ENCODE measurements around the gene LIN7C. TPM values are rescaled to one million over a fixed set of nuclear protein-coding genes. Genes with fewer than 3 reads are reported as not detected.

Gene LIN7C
- total RNA-seq, 6 experiments from 2014 or later = 53.7 to 64.4 (median 60.2) TPM

DNA sequence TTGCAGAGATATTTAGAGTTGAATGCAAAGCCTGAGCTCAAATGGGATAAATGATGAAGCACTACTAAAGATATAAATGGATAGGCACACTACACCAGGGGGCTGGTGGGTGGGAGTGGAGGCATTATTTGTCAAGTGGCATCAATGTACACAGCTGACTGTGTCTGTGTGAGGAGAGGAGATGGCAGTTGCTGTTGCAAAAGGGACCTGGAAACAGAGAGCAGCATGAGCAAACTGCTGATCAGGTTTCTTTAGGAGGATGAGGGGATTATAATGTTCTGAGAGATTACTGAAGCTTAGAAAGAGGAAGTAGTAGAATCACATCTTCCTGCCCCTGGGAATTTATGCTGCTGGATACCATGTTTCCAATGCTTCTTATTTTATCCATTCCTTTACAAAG, 39.4 kb upstream of the LIN7C start:
- no peaks in the 10 kb centered on the region for H3K36me3 Mint-ChIP-seq (ENCODE audit: low read depth)
- no peaks in the 10 kb centered on the region for H3K4me1 Mint-ChIP-seq (ENCODE audit: low read depth)
- TF ChIP-seq CTCF (IDR thresholded peaks at IDR 0.05) = no peak
- H3K27me3 Mint-ChIP-seq (ENCODE audit: insufficient read depth) = no peaks in the 10 kb centered on the region
- no peak for DNase-seq
- H3K4me3 Mint-ChIP-seq = no peak overlapping the region
- no peak overlapping the region for H3K27ac Mint-ChIP-seq
- H3K9me3 Mint-ChIP-seq = no peaks in the 10 kb centered on the region

DNA sequence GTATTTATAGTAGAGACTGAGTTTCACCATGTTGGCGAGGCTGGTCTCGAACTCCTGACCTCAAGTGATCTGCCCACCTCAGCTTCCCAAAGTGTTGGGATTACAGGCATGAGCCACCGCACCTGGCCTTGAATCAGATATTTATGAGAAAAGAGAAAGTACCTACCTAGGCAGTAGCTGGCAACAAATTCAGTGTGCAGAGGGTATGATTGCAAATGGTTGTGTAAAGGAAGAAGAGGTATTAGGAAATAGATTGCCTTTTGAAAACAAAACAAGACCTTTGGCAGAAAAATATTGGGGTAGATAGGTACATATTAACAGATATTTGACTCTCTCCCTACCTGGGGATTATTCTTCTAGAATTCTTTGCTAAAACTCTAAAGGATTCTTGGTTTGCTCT, 38.5 kb upstream of the LIN7C start:
- H3K9me3 Mint-ChIP-seq = no peaks in the 10 kb centered on the region
- no peaks in the 10 kb centered on the region for H3K36me3 Mint-ChIP-seq (ENCODE audit: low read depth)
- no peak for TF ChIP-seq CTCF (IDR thresholded peaks at IDR 0.05)
- DNase-seq = no peak
- no peak overlapping the region for H3K27ac Mint-ChIP-seq
- H3K4me1 Mint-ChIP-seq (ENCODE audit: low read depth) = no peaks in the 10 kb centered on the region
- no peaks in the 10 kb centered on the region for H3K27me3 Mint-ChIP-seq (ENCODE audit: insufficient read depth)
- H3K4me3 Mint-ChIP-seq = no peak overlapping the region

DNA sequence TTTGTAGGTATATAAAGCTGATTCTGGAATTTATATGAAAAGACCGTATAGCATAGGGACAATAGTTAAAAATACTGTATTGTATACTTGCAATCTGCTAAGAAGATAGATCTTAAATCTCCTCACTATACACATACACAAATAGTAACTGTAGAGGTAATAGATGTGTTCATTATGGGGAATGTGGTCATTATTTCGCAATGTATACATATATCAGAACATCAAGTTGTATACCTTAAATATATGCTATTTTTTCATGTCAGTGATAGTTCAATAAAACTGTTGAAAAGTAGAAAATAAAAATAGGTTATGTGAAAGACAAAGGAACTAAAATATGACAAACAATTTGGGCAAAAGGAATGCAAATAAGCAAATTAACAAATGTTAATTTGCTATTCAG, 35.2 kb upstream of the LIN7C start:
- Mint-ChIP-seq H3K27me3 (ENCODE audit: insufficient read depth) (no peaks in the 10 kb centered on the region; the same call in 1 of the 2 replicates), H3K27ac (no peak overlapping the region), H3K4me1 (ENCODE audit: low read depth) (no peaks in the 10 kb centered on the region), H3K36me3 (ENCODE audit: low read depth) (no peaks in the 10 kb centered on the region), H3K4me3 (no peak overlapping the region), H3K9me3 (no peaks in the 10 kb centered on the region)
- no peak for DNase-seq
- no peak for TF ChIP-seq CTCF (IDR thresholded peaks at IDR 0.05)

DNA sequence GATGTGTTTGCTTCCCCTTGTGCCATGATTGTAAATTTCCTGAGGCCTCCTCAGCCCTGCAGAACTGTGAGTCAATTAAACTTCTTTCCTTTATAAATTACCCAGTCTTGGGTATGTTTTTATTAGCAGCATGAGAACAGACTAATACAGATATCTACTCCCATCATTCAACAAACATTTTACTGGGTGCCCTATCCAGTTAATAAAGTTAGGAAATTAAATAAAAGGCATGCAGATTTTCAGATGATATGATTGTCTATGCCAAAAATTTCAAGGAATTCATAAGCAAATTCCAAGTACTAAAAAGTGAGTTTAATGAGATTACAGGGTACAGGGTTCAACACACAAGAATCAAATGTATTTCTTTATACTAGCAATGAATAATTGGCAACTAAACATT, 33.5 kb upstream of the LIN7C start:
- Mint-ChIP-seq H3K27me3 (ENCODE audit: insufficient read depth) (no peaks in the 10 kb centered on the region; the same call in 1 of the 2 replicates), H3K27ac (no peak overlapping the region), H3K36me3 (ENCODE audit: low read depth) (no peaks in the 10 kb centered on the region), H3K4me3 (no peak overlapping the region), H3K9me3 (no peaks in the 10 kb centered on the region), H3K4me1 (ENCODE audit: low read depth) (peaks cover 8% of the 10 kb centered on the region; the same call in 1 of the 2 replicates)
- no peak for TF ChIP-seq CTCF (IDR thresholded peaks at IDR 0.05)
- no peak for DNase-seq

DNA sequence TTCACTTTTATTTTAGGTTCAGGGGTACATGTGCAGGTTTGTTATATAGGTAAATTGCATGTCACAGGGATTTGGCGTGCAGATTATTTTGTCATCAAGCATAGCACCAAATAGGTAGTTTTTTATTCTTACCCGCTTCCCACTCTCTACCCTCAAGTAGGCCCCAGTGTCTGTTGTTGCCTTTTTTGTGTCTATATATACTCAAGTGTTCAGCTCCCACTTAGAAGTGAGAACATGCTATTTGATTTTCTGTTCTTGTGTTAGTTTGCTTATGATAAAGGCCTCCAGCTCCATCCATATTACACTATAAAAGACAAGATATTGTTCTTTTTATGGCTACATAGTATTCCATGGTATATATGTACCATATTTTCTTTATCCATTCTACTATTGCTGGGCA, 28.5 kb upstream of the LIN7C start:
- H3K4me1 Mint-ChIP-seq (ENCODE audit: low read depth) = peaks cover 17% of the 10 kb centered on the region
- no peak overlapping the region for H3K4me3 Mint-ChIP-seq
- H3K36me3 Mint-ChIP-seq (ENCODE audit: low read depth) = no peaks in the 10 kb centered on the region
- H3K9me3 Mint-ChIP-seq = no peaks in the 10 kb centered on the region
- H3K27ac Mint-ChIP-seq = no peak overlapping the region
- TF ChIP-seq CTCF (IDR thresholded peaks at IDR 0.05) = no peak
- no peak for DNase-seq
- H3K27me3 Mint-ChIP-seq (ENCODE audit: insufficient read depth) = no peaks in the 10 kb centered on the region; the same call in 1 of the 2 replicates
